ENCODE data around the gene PPIA.

DNA sequence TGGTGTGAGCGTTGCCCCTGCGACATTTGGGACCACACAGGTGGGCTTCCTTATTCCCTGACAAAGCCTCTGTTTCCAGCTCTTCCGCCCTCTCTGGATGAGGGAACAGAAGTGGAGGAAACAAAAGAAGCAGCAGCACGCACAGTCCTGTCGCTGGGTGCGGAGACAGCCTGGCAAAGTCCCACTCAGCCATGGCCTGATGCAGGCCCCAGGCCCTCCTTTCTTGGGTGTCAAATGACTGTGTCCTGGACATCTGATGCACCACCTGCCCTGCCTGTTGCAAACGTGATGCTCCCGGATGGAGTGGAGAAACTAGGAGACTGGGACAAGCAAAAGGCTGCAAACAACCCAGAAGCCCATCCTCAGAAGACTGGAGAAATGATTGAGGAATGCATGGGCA is 27.1 kb upstream of the PPIA start:
- no peak for TF ChIP-seq CTCF (IDR thresholded peaks at IDR 0.05; ENCODE audit: low read length)
- no peak for TF ChIP-seq EZH2 (IDR thresholded peaks at IDR 0.05; ENCODE audit: borderline replicate concordance, low read length)

Data from OCI-LY1 (cell line).